Amniotic stem cell (primary cell): ENCODE measurements around the gene TRIM15.
"Not testable (repeated sequence)": the region's sequence is repeated elsewhere in the genome, so short reads cannot be mapped to it uniquely, and the experiment has no call there.

Experiments
- DNase-seq: peaks from one replicate; lab custom pipeline; 2025; lab: John Stamatoyannopoulos, UW

The TRIM15 gene

GRCh38 chr6:30198166-30199084, 35.1 kb downstream of the TRIM15 start:
- DNase-seq = no peak

- no peak for DNase-seq
These were observed 37.4 kb downstream of the TRIM15 start for GRCh38 chr6:30200551-30201281.

GRCh38 chr6:30202366-30202765, 39.0 kb downstream of the TRIM15 start:
- DNase-seq = no peak

- no peak for DNase-seq
These were observed 40.8 kb downstream of the TRIM15 start for GRCh38 chr6:30204116-30204515.

GRCh38 chr6:30206152-30206551, 42.8 kb downstream of the TRIM15 start:
- no peak for DNase-seq

- no peak for DNase-seq
These were observed 43.7 kb downstream of the TRIM15 start for GRCh38 chr6:30206799-30207618.

- DNase-seq = no peak
These were observed 44.4 kb downstream of the TRIM15 start for GRCh38 chr6:30207619-30208295.

GRCh38 chr6:30211306-30211705, 48.0 kb downstream of the TRIM15 start:
- DNase-seq = no peak

GRCh38 chr6:30211899-30212298, 48.6 kb downstream of the TRIM15 start:
- DNase-seq = no peak

- DNase-seq = peak; percentile 95
These were observed 49.7 kb downstream of the TRIM15 start, which contains the start of gene TRIM26 for GRCh38 chr6:30212865-30213666. TRIM26 (minus strand) TSS chr6:30213406; CDS start chr6:30199103, 14,303 bp downstream.

GRCh38 chr6:30213667-30213956, 50.3 kb downstream of the TRIM15 start:
- no peak for DNase-seq

- DNase-seq = peak; percentile 34
These were observed 50.8 kb downstream of the TRIM15 start for GRCh38 chr6:30213957-30214656.

GRCh38 chr6:30214657-30214982, 51.3 kb downstream of the TRIM15 start:
- no peak for DNase-seq

GRCh38 chr6:30216096-30216495, 52.8 kb downstream of the TRIM15 start:
- DNase-seq = no peak

GRCh38 chr6:30219244-30219643, 55.9 kb downstream of the TRIM15 start:
- DNase-seq = peak; percentile 11

GRCh38 chr6:30221395-30221794, 58.0 kb downstream of the TRIM15 start:
- DNase-seq = not testable (repeated sequence)

- DNase-seq = not testable (repeated sequence)
These were observed 58.6 kb downstream of the TRIM15 start for GRCh38 chr6:30221956-30222355.
